ELF-1 (cell line): ENCODE measurements around the gene CD4.

Experiments
- DNase-seq: peaks from one replicate; pipeline ENCODE4 v3.0.0-alpha.2; 2016; ENCODE audit warnings: low read depth, low spot score

Gene CD4

DNA sequence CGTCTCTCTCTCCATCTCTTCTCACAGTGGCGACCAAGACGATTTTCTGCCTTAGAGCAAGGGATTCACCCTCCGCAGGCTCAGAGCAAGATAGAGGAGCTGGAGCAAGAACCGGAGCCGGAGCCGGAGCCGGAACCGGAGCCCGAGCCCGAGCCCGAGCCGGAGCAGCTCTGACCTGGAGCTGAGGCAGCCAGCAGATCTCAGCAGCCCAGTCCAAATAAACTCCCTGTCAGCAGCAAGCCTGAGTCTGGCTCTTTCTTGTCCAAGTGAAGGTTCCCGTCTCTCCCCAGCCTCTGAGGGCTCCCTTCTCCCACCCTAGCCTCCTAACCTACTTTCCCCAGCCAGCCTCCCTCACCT lies 11.1 kb upstream of the CD4 start:
- DNase-seq, result peak; percentile 61

DNA sequence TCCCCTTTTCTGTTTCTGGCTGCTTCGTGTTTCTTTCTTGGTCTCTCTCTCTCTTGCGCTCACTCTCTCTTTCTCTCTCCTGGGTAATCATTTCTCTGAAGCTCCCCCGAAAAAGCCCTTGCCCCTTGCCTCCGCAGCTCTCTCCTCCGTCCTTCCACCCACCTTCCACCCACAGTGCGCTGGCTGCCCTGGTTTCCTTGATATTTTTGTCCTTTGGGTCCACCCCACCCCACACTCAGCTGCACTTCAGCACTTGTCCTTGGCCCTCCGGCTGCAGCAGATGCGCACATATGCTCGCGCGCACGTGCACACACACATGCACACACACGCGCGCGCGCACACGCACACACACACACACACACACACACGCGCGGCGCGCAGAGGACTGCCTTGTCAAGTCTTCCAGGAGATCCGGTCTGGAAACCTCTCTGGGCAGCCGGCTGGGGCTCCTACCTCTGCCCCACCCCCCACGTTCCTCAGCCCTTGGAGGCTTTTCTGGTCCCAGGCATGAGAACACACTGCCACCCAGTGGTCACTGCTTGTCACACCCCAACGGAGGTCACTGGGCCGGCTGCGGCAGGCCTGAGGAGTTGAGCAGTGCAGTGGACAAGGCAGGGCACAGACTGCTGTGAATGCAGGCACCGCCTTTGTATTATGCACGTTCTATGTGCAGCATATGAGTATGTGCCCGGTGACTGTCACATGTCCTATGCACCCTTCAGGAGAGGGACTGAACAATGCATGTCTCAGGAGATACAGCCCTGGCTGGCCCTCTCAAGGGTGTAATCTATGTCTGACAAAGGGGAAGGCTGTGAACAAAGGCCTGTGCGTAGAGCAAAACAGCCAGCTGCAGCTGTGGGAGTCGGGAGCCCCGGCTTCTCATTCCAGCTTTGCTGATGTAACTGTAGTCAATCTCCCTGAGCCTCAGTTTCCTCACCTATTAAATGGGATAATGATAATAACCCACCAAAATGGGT lies 10.5 kb upstream of the CD4 start:
- peak; percentile 97 for DNase-seq

DNA sequence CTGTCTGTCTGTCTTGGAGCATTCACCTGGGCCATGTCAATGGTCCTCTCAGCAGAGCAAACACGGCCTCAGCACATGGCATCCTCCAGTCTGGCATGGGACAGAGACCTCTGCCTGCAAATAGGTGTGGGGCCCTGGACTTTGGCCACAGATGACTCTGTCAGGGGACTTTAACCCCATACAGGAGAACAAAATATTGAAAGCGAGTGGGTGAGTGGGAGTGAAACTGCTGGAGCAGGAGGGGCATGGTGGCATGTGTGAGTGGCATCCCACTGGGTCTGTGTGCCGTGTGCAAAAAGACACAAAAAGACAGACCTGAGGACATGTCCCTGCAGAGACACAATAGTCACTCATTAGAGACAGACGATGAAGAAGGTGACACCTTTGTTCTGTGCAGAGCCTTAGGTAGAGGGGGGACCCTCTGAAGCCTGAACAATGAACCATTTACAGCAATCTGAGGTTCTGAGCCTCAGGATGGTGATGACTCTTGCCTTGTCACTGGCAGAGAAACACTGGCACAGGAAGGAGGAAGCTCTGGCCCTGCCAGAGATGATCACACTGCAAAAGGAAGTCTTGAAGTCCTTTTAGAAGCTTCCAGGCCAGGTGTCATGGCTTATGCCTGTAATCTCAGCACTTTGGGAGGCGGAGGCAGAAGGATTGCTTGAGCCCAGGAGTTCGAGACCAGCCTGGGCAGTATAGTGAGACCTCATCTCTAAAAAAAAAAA lies 9.5 kb upstream of the CD4 start:
- DNase-seq, result no peak

DNA sequence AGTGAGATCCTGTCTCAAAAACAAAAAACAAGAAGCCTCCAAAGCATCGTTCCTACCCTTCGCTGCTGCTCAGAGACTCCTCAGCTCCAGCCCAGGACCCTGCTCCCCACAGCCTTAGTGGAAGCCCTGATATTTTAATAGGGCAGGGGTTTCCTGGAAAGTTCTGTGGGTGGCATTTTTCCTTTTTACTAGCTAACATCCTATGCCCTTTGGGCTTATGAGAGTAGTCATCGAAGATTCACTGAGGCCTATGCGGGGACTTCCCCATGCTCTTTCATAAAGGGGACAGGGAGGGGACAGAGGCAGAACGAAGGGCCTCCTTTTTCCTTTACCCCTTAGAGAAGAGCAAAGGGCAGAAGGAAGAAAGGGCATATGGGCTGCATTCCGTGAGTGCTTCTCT lies 8.8 kb upstream of the CD4 start:
- no peak for DNase-seq

DNA sequence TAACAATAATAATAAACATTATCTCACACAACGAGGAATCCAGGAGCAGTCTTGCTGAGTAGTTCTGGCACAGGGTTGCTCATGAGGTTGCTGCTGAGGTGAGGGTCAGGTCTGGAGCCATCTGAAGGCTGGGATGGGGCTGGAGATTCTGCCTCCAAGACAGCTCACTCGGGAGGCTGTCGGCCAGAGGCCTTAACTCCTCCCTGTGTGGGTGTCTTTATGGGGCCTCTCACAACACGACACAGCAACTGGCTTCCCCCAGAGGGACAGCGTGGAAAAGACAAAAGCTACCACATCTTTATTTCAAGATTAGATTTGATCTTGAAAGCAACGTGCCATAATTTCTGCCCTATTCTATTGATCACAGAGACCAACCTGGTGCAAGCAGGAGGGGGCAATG lies 7.2 kb upstream of the CD4 start:
- no peak for DNase-seq

DNA sequence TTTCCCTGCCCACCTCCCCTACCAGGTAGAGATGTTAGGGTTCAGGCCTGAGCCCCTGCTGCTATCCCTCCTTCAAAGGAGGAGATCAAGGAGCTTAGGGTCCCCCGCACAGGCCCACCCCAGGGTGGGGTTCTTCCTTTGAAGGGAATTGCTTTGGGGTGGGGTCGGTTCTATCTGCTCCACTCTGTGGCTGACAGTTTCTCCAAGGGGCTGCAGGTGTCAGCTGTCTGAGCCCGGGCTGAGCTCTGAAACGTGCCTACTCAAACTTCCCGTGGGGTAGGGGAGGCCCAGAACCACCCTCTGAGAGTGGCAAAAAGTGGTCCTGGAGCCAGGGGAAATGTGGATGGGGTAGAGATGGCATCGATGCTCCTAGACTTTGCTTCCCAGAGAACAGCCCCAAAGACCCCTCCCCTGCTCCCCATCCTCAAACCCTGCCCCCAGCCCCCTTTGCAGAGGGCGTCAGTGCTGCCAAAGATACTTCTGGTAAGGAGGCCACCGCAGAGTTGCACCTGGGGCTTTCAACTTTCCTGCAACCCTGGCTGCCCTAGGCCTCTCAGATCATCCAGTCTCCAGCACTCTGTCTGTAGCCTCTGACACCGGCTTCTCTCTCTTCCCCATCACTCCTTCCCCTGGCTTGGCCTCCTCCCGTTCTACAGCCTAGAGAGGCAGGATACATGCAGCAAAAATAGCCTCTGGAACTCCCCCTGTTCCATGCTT lies 6.3 kb upstream of the CD4 start:
- DNase-seq, result no peak

DNA sequence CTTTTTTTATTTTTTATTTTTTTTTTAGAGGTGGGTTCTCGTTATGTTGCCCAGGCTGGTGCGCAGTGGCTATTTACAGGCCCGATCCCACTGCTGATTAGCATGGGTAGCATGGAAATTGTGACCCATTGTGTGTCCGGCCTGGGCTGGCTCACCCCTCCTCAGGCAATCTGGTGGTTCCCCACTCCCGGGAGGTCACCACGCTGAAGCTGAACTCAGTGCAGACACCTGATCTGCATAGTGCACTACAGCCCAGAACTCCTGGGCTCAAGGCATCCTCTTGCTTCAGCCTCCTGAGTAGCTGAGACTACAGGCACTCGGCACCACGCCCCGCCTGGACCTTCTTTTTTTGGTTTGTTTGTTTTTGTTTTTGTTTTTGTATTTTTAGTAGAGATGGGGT lies 5.5 kb upstream of the CD4 start:
- no peak for DNase-seq

DNA sequence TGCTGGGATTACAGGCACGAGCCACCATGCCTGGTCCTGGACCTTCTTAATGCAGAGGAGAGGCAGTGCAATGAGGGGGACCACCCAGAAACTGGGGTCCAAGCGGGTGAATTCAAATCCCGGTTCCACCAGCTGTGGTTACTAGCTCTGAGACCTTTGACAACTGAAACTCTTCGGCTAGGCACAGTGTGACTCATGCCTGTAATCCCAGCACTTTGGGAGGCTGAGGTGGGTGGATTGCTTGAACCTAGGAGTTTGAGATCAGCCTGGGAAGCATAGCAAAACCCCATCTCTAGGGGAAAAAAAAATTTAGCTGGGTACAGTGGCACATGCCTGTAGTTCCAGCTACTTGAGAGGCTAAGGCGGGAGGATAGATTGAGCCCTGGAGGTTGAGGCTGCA lies 5.0 kb upstream of the CD4 start:
- DNase-seq, result no peak

DNA sequence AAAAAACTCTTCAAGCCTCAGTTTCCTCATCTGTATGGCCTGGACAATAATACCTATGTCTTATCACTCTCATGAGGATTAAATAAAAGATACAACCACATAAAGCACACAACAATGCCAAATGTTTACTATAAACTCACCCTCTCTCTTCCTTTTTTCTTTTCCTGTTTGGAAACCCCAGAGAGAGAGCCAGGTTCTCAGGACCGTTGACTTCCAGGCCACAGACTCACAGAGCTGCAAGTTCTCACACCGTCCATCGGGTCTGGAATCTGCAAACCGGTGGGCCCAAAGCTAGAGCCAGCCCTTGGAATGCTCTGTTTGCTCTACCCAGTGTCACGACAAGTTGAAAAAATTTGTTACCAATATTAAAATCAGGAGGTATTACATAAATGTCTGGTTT lies 4.6 kb upstream of the CD4 start:
- no peak for DNase-seq

DNA sequence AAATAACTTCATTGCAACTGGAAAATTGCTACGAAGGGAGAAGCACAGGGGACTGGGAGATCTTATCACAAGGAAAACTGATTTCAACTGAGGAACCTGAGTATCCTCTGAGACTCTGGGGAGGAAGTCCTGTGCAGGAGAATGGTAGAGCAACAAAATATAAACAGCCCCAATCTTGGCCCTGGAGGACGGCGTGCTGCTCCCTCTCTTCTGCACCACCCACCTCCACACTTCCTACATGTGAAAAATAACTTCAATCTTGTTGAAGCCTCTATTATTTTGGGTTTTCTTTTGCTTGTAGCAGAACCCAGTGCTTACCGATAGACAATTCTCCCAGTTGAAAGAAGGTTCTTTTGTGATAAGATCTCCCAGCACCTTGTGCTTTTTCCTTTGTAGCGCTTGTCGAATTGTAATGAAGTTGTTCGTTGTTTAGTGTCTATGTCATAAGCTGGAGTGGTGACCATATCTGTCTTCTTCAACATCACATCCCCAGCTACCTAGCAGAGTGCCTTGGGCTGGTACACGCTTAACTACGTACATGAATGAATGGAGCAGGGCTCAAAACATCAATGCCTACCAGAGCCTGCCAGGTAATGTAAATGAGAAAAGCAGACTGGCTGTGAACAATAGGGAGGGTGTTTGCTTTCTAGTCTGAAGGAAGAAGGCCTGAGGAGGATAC lies 2.8 kb upstream of the CD4 start:
- peak; percentile 47 for DNase-seq

DNA sequence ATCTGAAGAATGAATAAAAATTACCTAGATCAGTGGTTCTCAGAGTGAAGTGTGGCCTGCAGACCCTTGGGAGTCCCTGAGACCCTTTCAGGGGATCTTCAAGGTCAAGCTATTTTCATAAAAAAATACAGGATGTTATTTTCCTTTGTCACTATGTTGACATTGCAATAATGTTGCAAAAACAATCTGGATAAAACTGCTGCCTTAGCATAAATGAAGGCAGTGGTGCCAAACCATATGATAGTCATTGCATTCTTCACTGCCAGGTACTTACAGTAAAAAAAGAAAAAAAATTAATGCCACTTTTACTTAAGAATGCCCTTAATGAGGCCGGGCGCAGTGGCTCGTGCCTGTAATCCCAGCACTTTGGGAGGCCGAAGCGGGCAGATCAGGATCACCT lies 2.0 kb upstream of the CD4 start:
- peak; percentile 0 for DNase-seq

DNA sequence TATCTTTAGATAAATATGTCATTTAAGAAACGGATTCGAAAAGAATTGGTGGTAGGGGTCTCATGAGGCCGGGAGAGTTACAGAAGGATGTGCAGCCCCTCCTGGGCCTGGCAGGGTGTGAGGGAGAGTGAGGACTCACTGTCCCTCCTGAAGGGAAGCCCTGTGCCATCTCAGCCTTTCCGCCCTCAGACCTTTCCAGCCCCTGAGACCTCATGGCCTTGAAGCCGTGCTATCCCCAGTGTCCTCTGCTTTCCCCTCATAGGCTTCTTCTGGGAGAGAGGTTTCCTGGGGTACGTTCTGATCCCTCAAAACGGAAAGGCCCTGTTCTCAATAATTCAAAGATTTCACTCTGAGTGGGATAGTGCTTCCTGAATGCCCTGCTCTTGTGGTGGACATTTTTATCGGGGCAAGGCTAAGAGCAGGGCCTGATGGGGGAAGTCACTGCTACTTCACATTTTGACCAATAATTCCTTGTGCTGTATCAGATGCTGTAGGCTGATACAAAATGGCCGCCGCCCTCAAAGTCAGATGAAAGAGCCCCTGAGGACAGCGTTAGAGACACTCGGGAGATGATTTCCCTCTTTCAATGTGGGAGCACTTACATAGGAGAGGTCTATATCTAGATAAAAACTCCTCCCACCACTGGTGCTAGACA lies 1.3 kb downstream of the CD4 start:
- DNase-seq, result peak; percentile 2

DNA sequence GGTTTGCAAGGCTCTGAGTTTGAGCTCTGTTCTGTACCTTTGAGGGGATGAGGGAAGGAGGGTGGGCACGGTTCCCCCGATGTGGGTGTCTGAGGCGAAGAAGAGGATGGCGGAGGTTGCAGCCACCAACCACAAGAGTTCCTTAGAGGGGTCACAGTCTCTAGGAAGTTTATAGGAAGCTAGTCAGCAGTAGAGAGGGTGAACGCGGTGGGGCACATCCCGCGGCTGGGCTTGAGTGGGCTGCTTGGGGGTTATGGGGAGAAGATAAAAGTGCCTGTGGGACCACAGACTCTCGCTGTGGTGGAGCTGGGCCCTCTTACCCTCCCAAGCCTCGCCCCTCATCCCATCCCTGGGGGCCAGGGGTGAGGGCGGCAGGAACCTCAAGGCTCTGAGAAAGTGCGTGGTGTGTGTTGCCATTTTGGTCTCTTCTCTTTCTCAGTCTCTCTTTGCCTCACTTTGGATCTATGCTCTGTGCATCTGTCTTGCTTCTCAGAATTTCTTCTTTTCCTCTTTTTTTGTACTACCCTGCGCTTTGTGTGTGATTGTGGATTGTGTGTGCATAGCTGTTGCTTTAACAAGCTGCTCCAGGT lies 2.7 kb downstream of the CD4 start:
- peak; percentile 2 for DNase-seq

DNA sequence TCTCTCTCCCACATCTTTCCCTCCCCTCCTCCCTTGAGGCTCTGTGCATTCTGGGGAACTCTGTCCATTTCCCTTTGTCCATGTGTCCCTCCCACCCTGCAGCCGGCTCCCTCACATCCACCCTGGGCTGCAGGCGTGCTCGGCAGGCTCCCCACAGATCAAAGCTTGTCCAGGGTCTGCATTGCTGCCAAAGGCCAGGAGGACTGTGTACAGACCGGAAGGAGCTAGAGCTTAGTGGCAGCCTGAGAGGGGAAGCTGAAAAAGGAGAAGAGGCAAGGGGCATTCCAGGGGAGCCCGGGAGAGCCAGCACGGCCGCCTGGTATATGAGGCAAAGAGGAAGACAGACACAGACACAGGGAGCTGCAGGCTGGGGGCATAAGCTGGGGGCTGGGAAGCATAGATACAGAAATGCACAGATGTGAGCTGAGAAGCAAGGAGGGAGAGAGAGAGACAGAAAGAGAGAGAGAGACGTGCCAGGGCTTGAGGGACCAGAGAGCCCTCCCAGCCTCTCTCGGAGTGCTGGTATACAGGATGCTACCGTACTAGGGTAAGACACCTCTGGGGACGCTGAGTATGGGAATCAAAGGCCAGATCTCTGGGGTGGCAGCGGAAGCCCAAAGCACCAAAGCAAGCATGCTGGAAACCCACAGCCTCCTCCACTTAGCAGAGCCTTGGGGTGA lies 3.3 kb downstream of the CD4 start:
- peak; percentile 68 for DNase-seq

DNA sequence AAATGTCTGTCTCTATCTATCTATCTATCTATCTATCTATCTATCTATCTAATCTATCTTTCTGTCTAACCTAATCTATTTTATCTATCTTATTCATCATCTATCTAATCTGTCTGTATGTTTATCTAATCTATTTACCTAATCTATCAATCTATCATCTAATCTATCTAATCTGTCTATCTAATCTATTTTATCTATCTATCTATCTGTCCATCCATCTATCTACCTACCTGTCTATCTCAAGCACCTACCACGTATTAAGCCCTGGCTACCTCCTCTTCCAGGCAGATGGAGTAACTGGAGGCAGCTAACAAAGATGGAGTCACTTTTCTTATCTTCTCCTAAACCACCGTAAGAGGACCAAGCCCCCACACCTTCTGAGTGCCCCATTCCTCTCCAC lies 5.8 kb downstream of the CD4 start:
- DNase-seq, result no peak

DNA sequence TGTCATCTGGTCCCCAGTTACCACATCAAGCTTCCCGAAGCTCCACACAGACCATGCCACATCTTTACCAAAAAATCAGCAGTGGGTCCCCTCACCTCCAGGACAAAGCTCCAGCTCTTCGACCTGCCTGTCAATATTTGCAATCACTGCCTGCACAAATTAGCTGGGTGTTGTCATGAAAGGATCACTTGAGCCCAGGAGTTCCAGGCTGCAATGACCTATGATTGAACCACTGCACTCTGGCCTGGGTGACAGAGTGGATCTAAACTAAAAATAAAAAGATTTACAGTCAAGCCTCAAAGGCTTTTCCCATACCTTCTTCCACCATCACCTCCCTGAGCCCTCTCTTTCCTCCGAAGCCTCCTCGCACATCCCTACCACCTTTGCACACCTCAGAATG lies 7.2 kb downstream of the CD4 start:
- no peak for DNase-seq

DNA sequence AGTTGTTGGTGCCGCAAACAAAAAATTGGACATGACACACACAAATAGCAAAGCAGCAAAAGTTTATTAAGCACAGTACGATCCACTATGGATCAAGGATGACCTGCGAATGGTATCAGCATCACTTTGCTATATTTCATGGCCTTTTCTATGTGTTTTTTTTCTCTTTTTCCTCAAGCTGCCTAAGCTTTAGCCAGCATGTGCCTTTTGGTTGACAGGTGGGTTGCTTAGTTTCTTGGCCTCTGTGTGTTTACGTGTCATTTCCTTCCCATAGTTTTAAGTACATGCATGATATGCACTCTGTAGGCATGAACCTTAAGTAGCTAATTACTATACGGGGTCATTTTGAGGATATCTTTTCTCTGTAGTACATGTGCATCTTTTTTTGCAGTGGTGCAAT lies 9.8 kb downstream of the CD4 start:
- no peak for DNase-seq

DNA sequence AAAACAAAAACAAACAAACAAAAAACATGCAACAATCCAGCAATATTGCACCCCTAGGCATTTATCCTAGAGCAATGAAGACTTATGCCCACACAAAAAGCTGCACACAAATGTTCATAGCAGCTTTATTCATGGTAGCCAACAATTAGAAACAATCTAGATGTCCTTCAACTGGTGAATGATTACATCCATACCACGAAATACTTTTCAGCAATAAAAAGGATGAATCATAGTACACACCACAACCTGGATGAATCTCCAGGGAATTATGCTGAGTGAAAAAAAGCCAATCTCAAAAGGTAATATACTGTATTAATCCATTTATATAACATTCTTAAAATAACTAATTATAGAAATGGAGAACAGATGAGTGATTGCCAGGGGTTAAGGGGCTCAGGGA lies 17.8 kb downstream of the CD4 start:
- no peak for DNase-seq

DNA sequence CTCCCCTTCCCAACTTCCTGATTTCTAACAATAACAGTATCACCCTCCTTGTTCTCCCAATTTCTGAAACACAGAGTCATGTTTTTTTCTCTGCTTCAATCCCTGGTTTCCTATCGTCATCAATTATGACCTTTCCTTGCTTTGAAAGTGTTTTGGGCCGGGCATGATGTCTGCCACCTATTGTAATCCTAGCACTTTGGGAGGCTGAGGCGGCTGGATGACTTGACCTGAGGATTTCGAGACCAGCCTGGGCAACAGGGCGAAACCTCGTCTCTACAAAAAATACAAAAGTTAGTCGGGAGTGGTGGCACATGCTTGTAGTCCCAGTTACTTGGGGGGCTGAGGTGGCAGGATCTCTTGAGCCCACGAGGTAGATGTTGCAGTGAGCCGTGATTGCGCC lies 19.7 kb downstream of the CD4 start:
- DNase-seq, result no peak

DNA sequence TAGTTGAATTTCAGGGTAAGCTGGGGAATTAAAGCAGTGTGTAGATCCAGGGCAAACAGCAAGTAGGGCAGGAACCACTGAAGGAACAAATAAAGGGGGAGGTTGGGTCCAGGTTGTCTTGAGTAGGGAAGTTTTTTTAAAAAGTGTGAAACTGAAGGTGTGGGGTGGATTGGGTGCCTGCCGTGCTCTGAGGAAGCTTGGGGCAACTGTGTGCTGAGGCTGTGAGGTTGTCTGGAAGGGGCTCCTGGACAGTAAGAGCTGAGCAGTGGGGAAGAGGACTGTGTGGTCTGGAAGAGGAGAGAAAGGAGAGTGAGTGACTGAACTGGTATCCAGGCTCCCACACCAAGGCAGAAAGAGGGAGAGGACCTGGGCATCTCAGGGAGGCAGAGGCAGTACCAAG lies 21.4 kb downstream of the CD4 start:
- DNase-seq, result no peak
